ENCODE measurements around the gene MYRFL.

DNA sequence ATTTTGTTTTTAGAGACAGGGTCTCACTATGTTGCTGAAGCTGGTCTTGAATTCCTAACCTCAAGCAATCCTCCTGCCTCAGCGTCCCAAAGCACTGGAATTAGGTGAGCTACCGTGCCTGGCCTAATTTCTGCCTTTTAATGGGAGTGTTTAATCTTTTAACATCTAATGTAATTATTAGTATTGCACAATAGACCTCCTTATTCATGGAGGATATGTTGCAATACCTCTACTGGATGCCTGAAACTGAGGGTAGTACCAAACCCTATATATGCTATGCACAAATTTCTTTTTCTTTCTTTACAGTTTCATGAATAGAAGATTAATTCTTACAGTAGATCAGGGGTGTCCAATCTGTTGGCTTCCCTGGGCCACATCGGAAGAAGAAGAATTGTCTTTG is 47.8 kb downstream of the MYRFL start:
- TF ChIP-seq, protein P1, sequence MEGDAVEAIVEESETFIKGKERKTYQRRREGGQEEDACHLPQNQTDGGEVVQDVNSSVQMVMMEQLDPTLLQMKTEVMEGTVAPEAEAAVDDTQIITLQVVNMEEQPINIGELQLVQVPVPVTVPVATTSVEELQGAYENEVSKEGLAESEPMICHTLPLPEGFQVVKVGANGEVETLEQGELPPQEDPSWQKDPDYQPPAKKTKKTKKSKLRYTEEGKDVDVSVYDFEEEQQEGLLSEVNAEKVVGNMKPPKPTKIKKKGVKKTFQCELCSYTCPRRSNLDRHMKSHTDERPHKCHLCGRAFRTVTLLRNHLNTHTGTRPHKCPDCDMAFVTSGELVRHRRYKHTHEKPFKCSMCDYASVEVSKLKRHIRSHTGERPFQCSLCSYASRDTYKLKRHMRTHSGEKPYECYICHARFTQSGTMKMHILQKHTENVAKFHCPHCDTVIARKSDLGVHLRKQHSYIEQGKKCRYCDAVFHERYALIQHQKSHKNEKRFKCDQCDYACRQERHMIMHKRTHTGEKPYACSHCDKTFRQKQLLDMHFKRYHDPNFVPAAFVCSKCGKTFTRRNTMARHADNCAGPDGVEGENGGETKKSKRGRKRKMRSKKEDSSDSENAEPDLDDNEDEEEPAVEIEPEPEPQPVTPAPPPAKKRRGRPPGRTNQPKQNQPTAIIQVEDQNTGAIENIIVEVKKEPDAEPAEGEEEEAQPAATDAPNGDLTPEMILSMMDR (IDR thresholded peaks at IDR 0.05 in 4 of 5, conservative IDR thresholded peaks at IDR 0.05 in 1 of 5): no peak
- no peak for TF ChIP-seq POLR2A (IDR thresholded peaks at IDR 0.05)
